Immature natural killer cell (primary cell): Measurements from ENCODE around the gene PRKCA. TPM values are rescaled to one million over a fixed set of nuclear protein-coding genes. Genes with fewer than 3 reads are reported as not detected.
A peak's percentile ranks its signal among the peaks of the same experiment; 100 is the strongest.
"Not testable (repeated sequence)": the region's sequence is repeated elsewhere in the genome, so short reads cannot be mapped to it uniquely, and the experiment has no call there.

Source experiments
- DNase-seq, 3 donors: peaks; one replicate each; pipeline ENCODE4 v3.0.0; 2022; ENCODE audit warnings: mixed read lengths in 1 of 3
- H3K27ac Mint-ChIP-seq, 6 donors: one replicate each; pipeline ENCODE4 v1.8.0; 2020; ENCODE audit warnings: mixed read lengths in 6 of 6, mild to moderate bottlenecking in 5 of 6, inconsistent platforms in 4 of 6, moderate library complexity in 3 of 6
- H3K27me3 Mint-ChIP-seq, 3 donors: one replicate each; pipeline ENCODE4 v1.8.0; 2020 to 2021; ENCODE audit warnings: low read depth in 3 of 3, mild to moderate bottlenecking in 3 of 3, mixed read lengths in 3 of 3, moderate library complexity in 3 of 3, inconsistent platforms in 1 of 3
- H3K36me3 Mint-ChIP-seq, 3 donors: one replicate each; pipeline ENCODE4 v1.8.0; 2020; ENCODE audit warnings: mixed read lengths in 3 of 3, inconsistent platforms in 2 of 3, mild to moderate bottlenecking in 2 of 3
- H3K4me1 Mint-ChIP-seq, 2 donors: one replicate each; pipeline ENCODE4 v1.8.0; 2020; ENCODE audit warnings: inconsistent platforms in 2 of 2, mild to moderate bottlenecking in 2 of 2, mixed read lengths in 2 of 2, moderate library complexity in 1 of 2
- H3K4me3 Mint-ChIP-seq, 5 donors: one replicate each; pipeline ENCODE4 v1.8.0; 2020; ENCODE audit warnings: mild to moderate bottlenecking in 5 of 5, mixed read lengths in 5 of 5, inconsistent platforms in 3 of 5, moderate library complexity in 3 of 5
- H3K9me3 Mint-ChIP-seq, 6 donors: one replicate each; pipeline ENCODE4 v1.8.0; 2020; ENCODE audit warnings: mild to moderate bottlenecking in 6 of 6, mixed read lengths in 6 of 6, inconsistent platforms in 4 of 6, moderate library complexity in 3 of 6
- polyA plus RNA-seq, 3 donors: library from polyadenylated mRNA; unstranded; fragments of 300-500 nt; fragmentation: Illumina TruSeq; gene quantifications; one replicate each; pipeline ENCODE4 v1.2.3, GENCODE V29; 2021

Gene PRKCA
- polyA plus RNA-seq, 3 donors from 2014 or later, result 0.18 to 1.3 (median 0.28) TPM

DNA sequence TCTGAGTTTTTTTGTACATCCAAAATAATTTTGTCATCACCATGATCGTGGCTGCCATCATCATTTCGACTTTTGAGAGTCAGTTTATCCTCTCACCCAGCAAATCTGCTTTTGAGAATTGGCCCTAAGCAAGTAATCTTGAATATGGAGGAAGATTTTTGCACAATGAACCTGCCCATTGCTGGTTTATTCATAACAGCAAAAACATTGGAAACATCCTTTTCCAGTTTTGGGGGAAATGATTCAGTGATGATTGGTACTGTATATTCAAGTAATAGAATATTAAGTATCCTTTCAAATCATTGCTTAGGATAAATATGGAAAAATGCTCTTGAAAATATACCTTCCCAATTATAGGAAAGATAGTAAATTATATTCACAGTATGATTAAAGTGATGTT lies 53.1 kb downstream of the PRKCA start:
- Mint-ChIP-seq H3K4me3 (no peak overlapping the region), H3K27ac (no peak overlapping the region), H3K4me1 (peaks cover 1 to 7% of the 10 kb centered on the region in 2 donors), H3K27me3 (peaks cover 0 to 2% (median 0%) of the 10 kb centered on the region in 3 donors), H3K9me3 (no peaks in the 10 kb centered on the region), H3K36me3 (peaks cover 0 to 3% (median 0%) of the 10 kb centered on the region in 3 donors)
- DNase-seq, result no peak

DNA sequence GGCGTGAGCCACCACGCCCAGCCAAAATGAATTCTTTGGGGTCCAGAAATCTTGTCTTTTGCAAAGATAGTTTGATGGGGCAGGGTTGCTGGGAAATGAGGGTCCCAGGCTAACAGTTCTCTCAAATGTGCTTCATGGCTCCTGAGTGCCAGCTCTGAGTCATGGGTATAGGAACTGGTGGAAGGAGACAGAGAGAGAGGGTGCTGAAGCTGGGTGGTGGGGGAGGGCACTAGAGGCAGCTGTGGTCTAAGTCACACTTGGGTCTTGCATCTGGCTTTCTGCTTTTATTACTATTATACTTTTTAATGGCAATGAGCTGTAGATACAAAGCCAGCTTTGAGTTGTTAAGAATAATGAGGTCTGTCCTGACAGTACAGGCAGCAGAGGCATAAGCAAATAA lies 54.6 kb downstream of the PRKCA start:
- Mint-ChIP-seq H3K4me3 (no peak overlapping the region), H3K27ac (no peak overlapping the region), H3K9me3 (no peaks in the 10 kb centered on the region), H3K36me3 (peaks cover 0 to 3% (median 0%) of the 10 kb centered on the region in 3 donors), H3K27me3 (no peaks in the 10 kb centered on the region), H3K4me1 (peaks cover 0 to 1% of the 10 kb centered on the region in 2 donors)
- no peak for DNase-seq

DNA sequence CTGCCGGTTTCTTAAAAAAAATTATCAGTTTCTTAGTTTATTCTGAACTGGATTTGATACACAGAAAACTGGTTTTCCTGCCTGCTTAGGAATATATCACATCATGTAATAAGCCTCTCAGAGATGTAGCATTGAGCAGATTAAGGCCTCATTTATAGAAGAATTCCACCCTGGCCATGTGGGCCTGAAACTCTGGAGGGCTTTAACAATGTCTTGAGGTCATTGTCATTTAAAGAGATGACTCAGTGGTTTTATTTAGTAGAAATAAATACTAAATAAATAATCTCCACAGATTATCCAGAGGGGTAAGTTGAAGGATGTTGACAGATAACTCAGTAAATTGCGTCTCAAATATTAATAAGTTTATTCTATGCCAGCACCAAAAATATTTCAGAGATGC lies 56.9 kb downstream of the PRKCA start:
- no peak for DNase-seq
- no peaks in the 10 kb centered on the region for H3K36me3 Mint-ChIP-seq
- H3K27ac Mint-ChIP-seq, result no peak overlapping the region
- H3K4me1 Mint-ChIP-seq, result peaks cover 1 to 4% of the 10 kb centered on the region in 2 donors
- no peaks in the 10 kb centered on the region for H3K9me3 Mint-ChIP-seq
- H3K27me3 Mint-ChIP-seq, result peaks cover 0 to 2% (median 0%) of the 10 kb centered on the region in 3 donors
- H3K4me3 Mint-ChIP-seq, result no peak overlapping the region

- H3K9me3 Mint-ChIP-seq, H3K4me3 Mint-ChIP-seq, H3K27ac Mint-ChIP-seq, H3K27me3 Mint-ChIP-seq, DNase-seq, H3K36me3 Mint-ChIP-seq: not testable (repeated sequence)
- H3K4me1 Mint-ChIP-seq, result peaks cover 9 to 18% of the 10 kb centered on the region in 2 donors
Measured at GRCh38 chr17:66360961-66361565, 58.6 kb downstream of the PRKCA start.

GRCh38 chr17:66364508-66364907 lies 62.1 kb downstream of the PRKCA start:
- peaks cover 0 to 2% (median 0%) of the 10 kb centered on the region in 3 donors for H3K27me3 Mint-ChIP-seq
- no peak overlapping the region for H3K27ac Mint-ChIP-seq
- H3K36me3 Mint-ChIP-seq, result no peaks in the 10 kb centered on the region
- no peak overlapping the region for H3K4me3 Mint-ChIP-seq
- no peak for DNase-seq
- peaks cover 9 to 18% of the 10 kb centered on the region in 2 donors for H3K4me1 Mint-ChIP-seq
- no peaks in the 10 kb centered on the region for H3K9me3 Mint-ChIP-seq

- Mint-ChIP-seq H3K36me3 (no peaks in the 10 kb centered on the region), H3K4me1 (peaks cover 9 to 18% of the 10 kb centered on the region in 2 donors), H3K27me3 (peaks cover 0 to 2% (median 0%) of the 10 kb centered on the region in 3 donors), H3K4me3 (peak overlapping the region in 1 of 5 donors; percentile 17), H3K27ac (no peak overlapping the region), H3K9me3 (no peaks in the 10 kb centered on the region)
- no peak for DNase-seq
Measured at GRCh38 chr17:66364990-66365490, 62.6 kb downstream of the PRKCA start.

DNA sequence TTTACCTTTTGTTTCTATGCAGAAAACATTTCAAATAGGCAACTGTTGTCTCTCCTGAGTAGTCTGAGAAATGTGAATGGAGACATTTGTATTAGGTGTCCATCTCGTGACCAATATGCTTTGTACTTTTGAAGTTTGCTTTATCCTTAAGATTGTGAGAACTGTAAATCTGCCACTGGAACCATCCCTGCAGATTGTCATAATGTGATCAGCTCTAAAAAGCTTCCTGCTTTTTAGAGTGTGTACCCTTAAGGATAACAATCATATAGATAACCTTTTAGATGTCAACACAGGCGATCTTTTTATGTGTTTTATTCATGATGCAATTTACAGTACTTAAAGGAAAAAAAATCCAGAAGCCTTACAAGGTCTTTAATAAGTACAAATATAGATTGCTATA lies 63.5 kb downstream of the PRKCA start:
- DNase-seq, result no peak
- Mint-ChIP-seq H3K36me3 (no peaks in the 10 kb centered on the region), H3K27ac (no peak overlapping the region), H3K4me1 (peaks cover 9 to 18% of the 10 kb centered on the region in 2 donors), H3K4me3 (no peak overlapping the region), H3K27me3 (peaks cover 0 to 2% (median 0%) of the 10 kb centered on the region in 3 donors), H3K9me3 (no peaks in the 10 kb centered on the region)

DNA sequence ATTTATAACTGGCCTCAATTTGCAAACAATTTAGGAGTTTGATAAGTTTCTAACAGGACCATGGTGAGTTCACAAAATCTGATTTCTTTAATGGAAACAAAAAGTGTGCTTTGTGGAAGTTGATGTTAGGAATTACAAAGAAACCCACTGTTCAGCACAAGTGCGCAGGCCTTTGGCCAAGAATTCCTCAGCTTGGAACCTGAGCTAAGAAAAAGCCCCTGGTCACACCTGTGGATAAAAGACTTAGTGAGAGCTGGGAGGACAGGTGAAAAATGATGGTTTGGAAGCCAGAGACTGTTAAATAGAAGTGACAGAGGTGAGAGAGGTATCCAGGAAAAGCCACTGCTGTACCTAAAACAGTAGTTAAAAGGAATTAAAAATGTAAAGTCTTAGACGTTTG lies 64.7 kb downstream of the PRKCA start:
- no peak for DNase-seq
- Mint-ChIP-seq H3K27me3 (peaks cover 0 to 2% (median 0%) of the 10 kb centered on the region in 3 donors), H3K36me3 (no peaks in the 10 kb centered on the region), H3K4me3 (no peak overlapping the region), H3K9me3 (no peaks in the 10 kb centered on the region), H3K27ac (peak overlapping the region in 1 of 6 donors; percentile 28), H3K4me1 (peaks cover 9 to 18% of the 10 kb centered on the region in 2 donors)

DNA sequence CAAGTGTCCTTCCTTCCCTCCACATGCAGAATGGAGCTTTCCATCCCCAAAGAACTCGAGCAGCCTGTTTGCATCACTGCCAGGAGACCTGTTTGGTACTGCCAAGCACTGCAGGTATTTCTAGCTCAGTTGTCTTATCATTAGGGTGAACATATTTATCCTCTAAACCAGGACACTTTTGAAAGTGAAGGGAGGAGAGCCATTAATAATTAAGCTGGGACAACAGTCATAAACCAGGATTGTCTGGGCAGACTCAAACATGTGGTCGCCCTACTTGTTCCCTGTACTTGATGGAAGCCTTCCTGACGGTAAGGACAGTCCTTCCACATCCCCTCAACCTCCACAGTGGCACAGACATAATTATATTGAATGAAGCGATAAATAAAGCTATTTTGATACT lies 67.4 kb downstream of the PRKCA start:
- Mint-ChIP-seq H3K27me3 (peaks cover 0 to 2% (median 2%) of the 10 kb centered on the region in 3 donors), H3K9me3 (no peaks in the 10 kb centered on the region), H3K4me3 (no peak overlapping the region), H3K4me1 (peaks cover 11 to 12% of the 10 kb centered on the region in 2 donors), H3K36me3 (no peaks in the 10 kb centered on the region), H3K27ac (peak overlapping the region in 1 of 6 donors; percentile 34)
- DNase-seq, result no peak

- Mint-ChIP-seq H3K27ac (no peak overlapping the region), H3K36me3 (no peaks in the 10 kb centered on the region), H3K27me3 (peaks cover 0 to 2% (median 2%) of the 10 kb centered on the region in 3 donors), H3K9me3 (no peaks in the 10 kb centered on the region), H3K4me3 (no peak overlapping the region), H3K4me1 (peaks cover 13 to 14% of the 10 kb centered on the region in 2 donors)
- DNase-seq, result no peak
Measured at GRCh38 chr17:66371561-66371960, 69.1 kb downstream of the PRKCA start.

DNA sequence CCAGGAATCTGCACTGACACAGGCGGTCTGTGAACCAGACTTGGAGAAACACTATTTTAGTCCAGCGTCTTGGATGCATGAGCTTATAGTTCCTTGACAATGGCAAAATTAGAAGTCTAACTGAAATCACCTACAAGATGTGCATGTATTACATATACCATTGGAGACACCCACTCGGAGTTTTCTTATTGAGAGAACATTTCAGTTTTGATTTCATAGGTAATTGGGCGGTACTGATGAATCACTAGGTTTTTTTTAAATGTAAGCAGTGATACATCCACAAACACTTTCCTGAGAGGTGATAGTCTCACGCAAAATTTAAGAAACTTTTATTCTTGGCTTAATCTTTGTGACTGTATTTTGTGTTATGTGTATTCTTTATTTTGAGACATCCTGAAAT lies 69.8 kb downstream of the PRKCA start:
- no peaks in the 10 kb centered on the region for H3K36me3 Mint-ChIP-seq
- DNase-seq, result no peak
- no peaks in the 10 kb centered on the region for H3K9me3 Mint-ChIP-seq
- no peak overlapping the region for H3K27ac Mint-ChIP-seq
- no peak overlapping the region for H3K4me3 Mint-ChIP-seq
- peaks cover 0 to 2% (median 2%) of the 10 kb centered on the region in 3 donors for H3K27me3 Mint-ChIP-seq
- peaks cover 13 to 14% of the 10 kb centered on the region in 2 donors for H3K4me1 Mint-ChIP-seq

GRCh38 chr17:66373079-66373478 lies 70.7 kb downstream of the PRKCA start:
- peaks cover 13 to 14% of the 10 kb centered on the region in 2 donors for H3K4me1 Mint-ChIP-seq

GRCh38 chr17:66373944-66374817 lies 71.8 kb downstream of the PRKCA start:
- H3K4me3 Mint-ChIP-seq, result peak overlapping the region in 3 of 5 donors; percentile 48 to 62 (median 59)
- H3K9me3 Mint-ChIP-seq, result no peaks in the 10 kb centered on the region
- peak; percentile 33 to 61 (median 51) for DNase-seq
- peaks cover 13 to 14% of the 10 kb centered on the region in 2 donors for H3K4me1 Mint-ChIP-seq
- peak overlapping the region in 4 of 6 donors; percentile 29 to 70 (median 58) for H3K27ac Mint-ChIP-seq
- H3K36me3 Mint-ChIP-seq, result no peaks in the 10 kb centered on the region
- peaks cover 0 to 2% (median 2%) of the 10 kb centered on the region in 3 donors for H3K27me3 Mint-ChIP-seq

More at GRCh38 chr17:66373079-66373478, 70.7 kb downstream of the PRKCA start:
- DNase-seq, result no peak
- peaks cover 0 to 2% (median 2%) of the 10 kb centered on the region in 3 donors for H3K27me3 Mint-ChIP-seq
- no peaks in the 10 kb centered on the region for H3K9me3 Mint-ChIP-seq
- H3K4me3 Mint-ChIP-seq, result no peak overlapping the region
- peak overlapping the region in 1 of 6 donors; percentile 70 for H3K27ac Mint-ChIP-seq
- no peaks in the 10 kb centered on the region for H3K36me3 Mint-ChIP-seq

- peaks cover 13 to 14% of the 10 kb centered on the region in 2 donors for H3K4me1 Mint-ChIP-seq
- H3K4me3 Mint-ChIP-seq, result peak overlapping the region in 1 of 5 donors; percentile 38
- DNase-seq, result no peak
- H3K27ac Mint-ChIP-seq, result peak overlapping the region in 4 of 6 donors; percentile 8 to 70 (median 40)
- H3K9me3 Mint-ChIP-seq, result no peaks in the 10 kb centered on the region
- no peaks in the 10 kb centered on the region for H3K36me3 Mint-ChIP-seq
- H3K27me3 Mint-ChIP-seq, result peaks cover 0 to 2% (median 2%) of the 10 kb centered on the region in 3 donors
Measured at GRCh38 chr17:66375121-66375520, 72.7 kb downstream of the PRKCA start.
